Smooth muscle cell (in vitro differentiated cells): ENCODE data around the gene HMCN1. TPM values are rescaled to one million over a fixed set of nuclear protein-coding genes. Genes with fewer than 3 reads are reported as not detected.

Experiments used
- DNase-seq: peaks from one replicate; lab custom pipeline; 2025; ENCODE audit not compliant: unreplicated experiment; lab: John Stamatoyannopoulos, UW
- H2AFZ ChIP-seq: fragments of 200-600 bp; sonication (generic); 2 replicates; pipeline ENCODE4 v1.6.0; 2016; ENCODE audit warnings: antibody characterized with exemption, low read depth, mild to moderate bottlenecking
- H3F3A ChIP-seq: fragments of 200-600 bp; sonication (generic); 2 replicates; pipeline ENCODE4 v1.6.0; 2017; ENCODE audit warnings: antibody characterized with exemption, low read depth
- H3K27ac ChIP-seq: fragments of 200-600 bp; sonication (generic); 2 replicates; pipeline ENCODE4 v1.5.1; 2016; ENCODE audit warnings: low read depth, mild to moderate bottlenecking
- H3K27me3 ChIP-seq: fragments of 200-600 bp; sonication (generic); 2 replicates; pipeline ENCODE4 v1.6.1; 2016; ENCODE audit warnings: low read depth, mild to moderate bottlenecking
- H3K36me3 ChIP-seq: fragments of 200-600 bp; sonication (generic); 2 replicates; pipeline ENCODE4 v1.5.1; 2016; ENCODE audit warnings: low read depth
- H3K4me1 ChIP-seq: fragments of 200-600 bp; sonication (generic); 2 replicates; pipeline ENCODE4 v1.5.1; 2016; ENCODE audit warnings: low read depth
- H3K4me2 ChIP-seq: fragments of 200-600 bp; sonication (generic); 2 replicates; pipeline ENCODE4 v1.6.0; 2016; ENCODE audit warnings: mild to moderate bottlenecking
- H3K4me3 ChIP-seq: fragments of 200-600 bp; sonication (generic); 2 replicates; pipeline ENCODE4 v1.5.1; 2016; ENCODE audit warnings: mild to moderate bottlenecking
- H3K79me2 ChIP-seq: fragments of 200-600 bp; sonication (generic); 2 replicates; pipeline ENCODE4 v1.6.0; 2016; ENCODE audit warnings: low read depth, mild to moderate bottlenecking
- H3K9ac ChIP-seq: fragments of 200-600 bp; sonication (generic); 2 replicates; pipeline ENCODE4 v1.6.0; 2016; ENCODE audit warnings: low read depth
- H3K9me3 ChIP-seq: fragments of 200-600 bp; sonication (generic); replicated peaks from 2 replicates; pipeline ENCODE4 v1.5.1; 2016; ENCODE audit warnings: low read depth
- H4K20me1 ChIP-seq: fragments of 200-600 bp; sonication (generic); 2 replicates; pipeline ENCODE4 v1.6.0; 2016; ENCODE audit warnings: low read depth
- CTCF ChIP-seq: fragments of 200-600 bp; sonication (generic); IDR thresholded peaks from 2 replicates; pipeline ENCODE4 v1.5.1; 2017; ENCODE audit warnings: borderline replicate concordance, mild to moderate bottlenecking, antibody characterized with exemption; ENCODE audit not compliant: insufficient read depth, poor library complexity, severe bottlenecking
- WGBS: methylation state at CpG from one replicate; pipeline ENCODE4 v1.1.7; 2016; ENCODE audit warnings: low lambda C conversion rate; 5-methylcytosine and 5-hydroxymethylcytosine counted together
- polyA plus RNA-seq: library from polyadenylated mRNA; unstranded; fragments of >200 nt; fragmentation: Nextera tagmentation; extraction: Ambion mirVana; gene quantifications from 2 replicates; pipeline ENCODE4 v1.2.1, GENCODE V29; 2016
- total RNA-seq: library from RNA; depleted of rRNA; stranded (reverse); fragments of >200 nt; gene quantifications from 2 replicates; pipeline ENCODE4 v1.2.3, GENCODE V29; 2014

Gene HMCN1
- total and polyA plus RNA-seq, 2 experiments from 2014 or later: 18.9 to 118 TPM

- no peak for DNase-seq
- WGBS: 21% methylated on average over 3 of the region's 3 CpGs
- Histone ChIP-seq H3K36me3 (no peaks in the 10 kb centered on the region), H3F3A (no peaks in the 10 kb centered on the region), H4K20me1 (no peaks in the 10 kb centered on the region), H3K4me1 (peaks cover 3% of the 10 kb centered on the region), H3K9me3 (no peaks in the 10 kb centered on the region), H3K4me2 (peak overlapping the region; percentile 90), H3K9ac (peak overlapping the region; percentile 64), H3K27me3 (no peaks in the 10 kb centered on the region), H3K4me3 (peak overlapping the region; percentile 69), H3K27ac (peak overlapping the region; percentile 49), H3K79me2 (peaks cover 60% of the 10 kb centered on the region), H2AFZ (peak overlapping the region; percentile 88)
- no peak for TF ChIP-seq CTCF
Observed at GRCh38 chr1:185735701-185736064, 1.5 kb downstream of the HMCN1 start.

- no peak for DNase-seq
- Histone ChIP-seq H4K20me1 (peaks cover 6% of the 10 kb centered on the region), H3K27me3 (no peaks in the 10 kb centered on the region), H3K4me1 (peaks cover 3% of the 10 kb centered on the region), H3K9me3 (no peaks in the 10 kb centered on the region), H3K27ac (no peak overlapping the region), H3K9ac (no peak overlapping the region), H3F3A (no peaks in the 10 kb centered on the region), H2AFZ (no peak overlapping the region), H3K4me2 (no peak overlapping the region), H3K4me3 (no peak overlapping the region), H3K79me2 (peaks cover 75% of the 10 kb centered on the region), H3K36me3 (no peaks in the 10 kb centered on the region)
- 94% methylated on average over 2 of the region's 2 CpGs for WGBS
- no peak for TF ChIP-seq CTCF
Observed at GRCh38 chr1:185739967-185740366, 5.8 kb downstream of the HMCN1 start.

- H3F3A ChIP-seq: no peaks in the 10 kb centered on the region
- no peak overlapping the region for H3K27ac ChIP-seq
- H3K27me3 ChIP-seq: no peaks in the 10 kb centered on the region
- H3K9me3 ChIP-seq: no peaks in the 10 kb centered on the region
- WGBS: 89% methylated on average over 3 of the region's 3 CpGs
- H3K36me3 ChIP-seq: no peaks in the 10 kb centered on the region
- H4K20me1 ChIP-seq: peaks cover 6% of the 10 kb centered on the region
- no peaks in the 10 kb centered on the region for H3K4me1 ChIP-seq
- H3K9ac ChIP-seq: no peak overlapping the region
- no peak for TF ChIP-seq CTCF
- H3K4me3 ChIP-seq: no peak overlapping the region
- peaks cover 62% of the 10 kb centered on the region for H3K79me2 ChIP-seq
- DNase-seq: no peak
- H2AFZ ChIP-seq: no peak overlapping the region
- no peak overlapping the region for H3K4me2 ChIP-seq
Observed at GRCh38 chr1:185741551-185741950, 7.4 kb downstream of the HMCN1 start.

- no peak for TF ChIP-seq CTCF
- peaks cover 6% of the 10 kb centered on the region for H4K20me1 ChIP-seq
- H3K9ac ChIP-seq: no peak overlapping the region
- no peaks in the 10 kb centered on the region for H3K9me3 ChIP-seq
- H3K4me2 ChIP-seq: no peak overlapping the region
- DNase-seq: no peak
- H3K79me2 ChIP-seq: peaks cover 54% of the 10 kb centered on the region
- no peak overlapping the region for H3K4me3 ChIP-seq
- H3K36me3 ChIP-seq: no peaks in the 10 kb centered on the region
- no peaks in the 10 kb centered on the region for H3K27me3 ChIP-seq
- H2AFZ ChIP-seq: no peak overlapping the region
- H3F3A ChIP-seq: no peaks in the 10 kb centered on the region
- H3K27ac ChIP-seq: no peak overlapping the region
- H3K4me1 ChIP-seq: no peaks in the 10 kb centered on the region
Observed at GRCh38 chr1:185742403-185742802, 8.2 kb downstream of the HMCN1 start.
